Left lung (tissue), 10 donors: ENCODE data around the gene ASB2. TPM values are rescaled to one million over a fixed set of nuclear protein-coding genes. Genes with fewer than 3 reads are reported as not detected.
A peak's percentile ranks its signal among the peaks of the same experiment; 100 is the strongest.

Source experiments
- ATAC-seq: fragments of 200-7000 bp; cut with Tn5 transposase; one replicate; pipeline ENCODE4 v1.9.1; 2020; ENCODE audit warnings: moderate library complexity
- DNase-seq, 4 donors: peaks; one replicate each; pipeline ENCODE4 v3.0.0-alpha.2; 2013 to 2020
- H3K27ac ChIP-seq, 2 donors: fragments of 200-600 bp; sonication (generic) in 1 of 2; one replicate each; pipeline versions ENCODE4 v1.5.0 to v1.8.0; 2020 to 2021
- H3K27me3 ChIP-seq, 2 donors: fragments of 200-600 bp; sonication (generic) in 1 of 2; one replicate each; pipeline versions ENCODE4 v1.5.0 to v1.8.0; 2020 to 2021
- H3K36me3 ChIP-seq, 2 donors: fragments of 200-600 bp; sonication (generic) in 1 of 2; one replicate each; pipeline versions ENCODE4 v1.5.0 to v1.8.0; 2020 to 2021
- H3K4me1 ChIP-seq, 2 donors: fragments of 200-600 bp; one replicate each; pipeline ENCODE4 v1.8.0; 2021
- H3K4me3 ChIP-seq, 2 donors: fragments of 200-600 bp; sonication (generic) in 1 of 2; one replicate each; pipeline versions ENCODE4 v1.5.0 to v1.8.0; 2020 to 2021; ENCODE audit warnings: mild to moderate bottlenecking in 1 of 2
- H3K9me3 ChIP-seq, 2 donors: fragments of 200-600 bp; sonication (generic) in 1 of 2; one replicate each; pipeline versions ENCODE4 v1.5.0 to v1.8.0; 2020 to 2021
- intact Hi-C, 2 donors: fragments of 100-400 bp; cut with DNase I; formaldehyde crosslinking; loops; one replicate each; pipeline versions ENCODE4 v1.11.2 to v1.14.2; 2022
- polyA plus RNA-seq, 6 donors: library from polyadenylated mRNA; unstranded; fragments of 120-200 nt; gene quantifications; one replicate each; pipeline ENCODE4 v1.2.1, GENCODE V29; 2013; ENCODE audit not compliant: insufficient read length in 6 of 6
- total RNA-seq, 2 donors: library from RNA; stranded (reverse); fragmentation: NEBNext Ultra II Directional; extraction: Animal tissue kit (Norgen Biotek cat#: 25700); gene quantifications; one replicate each; pipeline ENCODE4 v1.2.1, GENCODE V29; 2021
- TF ChIP-seq, protein P1 (sequence below), 2 donors: fragments of 200-600 bp; sonication (generic) in 1 of 2; IDR thresholded peaks; one replicate each; pipeline versions ENCODE4 v1.5.0 to v1.8.0; 2021; ENCODE audit warnings: antibody characterized with exemption in 2 of 2
- donor health status: DM: no; HTN: yes; CAD: no.
- donor health status: DM: no; HTN: no; CAD: no.

Gene ASB2
- total and polyA plus RNA-seq, 8 donors, result 0.81 to 3.2 (median 1.6) TPM

DNA sequence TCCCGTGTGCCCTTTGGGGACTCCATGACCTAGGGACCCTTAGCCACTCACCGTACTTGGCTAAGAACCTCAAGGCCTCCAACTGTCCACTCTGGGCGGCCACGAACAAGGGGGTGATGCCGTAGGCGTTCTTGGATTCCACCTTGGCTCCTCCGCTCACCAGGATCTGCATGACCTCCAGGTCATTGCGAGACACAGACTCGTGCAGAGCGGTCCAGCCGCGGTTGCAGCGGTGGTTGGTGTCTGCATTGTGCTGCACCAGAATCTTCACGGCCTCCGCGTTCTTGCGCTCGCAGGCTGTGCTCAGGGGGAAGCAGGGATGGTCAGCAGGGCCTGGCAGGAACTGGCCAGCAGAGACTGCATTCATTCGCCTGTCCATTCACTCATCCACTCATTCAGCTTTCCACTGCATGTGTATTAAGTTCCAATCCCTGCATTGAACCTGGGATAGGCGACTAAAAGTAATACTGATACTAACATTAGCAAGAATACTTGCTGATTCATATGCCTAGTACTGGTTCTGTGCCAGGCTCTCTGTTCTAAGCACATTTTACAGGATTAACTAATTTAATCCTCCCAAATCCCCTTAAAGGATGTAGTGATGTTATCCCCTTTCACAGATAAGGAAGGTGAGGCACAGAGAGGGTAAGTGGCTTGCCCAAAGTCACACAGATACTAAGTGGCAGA is 25.3 kb downstream of the ASB2 start:
- peaks cover 0 to 13% of the 10 kb centered on the region in 2 donors for H3K27me3 ChIP-seq
- H3K4me1 ChIP-seq, result peaks cover 0 to 19% of the 10 kb centered on the region in 2 donors
- DNase-seq (peak in 1 of 4 donors; percentile 67), ATAC-seq (no peak)
- H3K36me3 ChIP-seq, result no peaks in the 10 kb centered on the region
- intact Hi-C loops, result no loop called here
- H3K27ac ChIP-seq, result no peak overlapping the region
- no peak overlapping the region for H3K4me3 ChIP-seq
- TF ChIP-seq, protein P1, sequence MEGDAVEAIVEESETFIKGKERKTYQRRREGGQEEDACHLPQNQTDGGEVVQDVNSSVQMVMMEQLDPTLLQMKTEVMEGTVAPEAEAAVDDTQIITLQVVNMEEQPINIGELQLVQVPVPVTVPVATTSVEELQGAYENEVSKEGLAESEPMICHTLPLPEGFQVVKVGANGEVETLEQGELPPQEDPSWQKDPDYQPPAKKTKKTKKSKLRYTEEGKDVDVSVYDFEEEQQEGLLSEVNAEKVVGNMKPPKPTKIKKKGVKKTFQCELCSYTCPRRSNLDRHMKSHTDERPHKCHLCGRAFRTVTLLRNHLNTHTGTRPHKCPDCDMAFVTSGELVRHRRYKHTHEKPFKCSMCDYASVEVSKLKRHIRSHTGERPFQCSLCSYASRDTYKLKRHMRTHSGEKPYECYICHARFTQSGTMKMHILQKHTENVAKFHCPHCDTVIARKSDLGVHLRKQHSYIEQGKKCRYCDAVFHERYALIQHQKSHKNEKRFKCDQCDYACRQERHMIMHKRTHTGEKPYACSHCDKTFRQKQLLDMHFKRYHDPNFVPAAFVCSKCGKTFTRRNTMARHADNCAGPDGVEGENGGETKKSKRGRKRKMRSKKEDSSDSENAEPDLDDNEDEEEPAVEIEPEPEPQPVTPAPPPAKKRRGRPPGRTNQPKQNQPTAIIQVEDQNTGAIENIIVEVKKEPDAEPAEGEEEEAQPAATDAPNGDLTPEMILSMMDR (IDR thresholded peaks at IDR 0.05), result no peak
- H3K9me3 ChIP-seq, result no peaks in the 10 kb centered on the region

DNA sequence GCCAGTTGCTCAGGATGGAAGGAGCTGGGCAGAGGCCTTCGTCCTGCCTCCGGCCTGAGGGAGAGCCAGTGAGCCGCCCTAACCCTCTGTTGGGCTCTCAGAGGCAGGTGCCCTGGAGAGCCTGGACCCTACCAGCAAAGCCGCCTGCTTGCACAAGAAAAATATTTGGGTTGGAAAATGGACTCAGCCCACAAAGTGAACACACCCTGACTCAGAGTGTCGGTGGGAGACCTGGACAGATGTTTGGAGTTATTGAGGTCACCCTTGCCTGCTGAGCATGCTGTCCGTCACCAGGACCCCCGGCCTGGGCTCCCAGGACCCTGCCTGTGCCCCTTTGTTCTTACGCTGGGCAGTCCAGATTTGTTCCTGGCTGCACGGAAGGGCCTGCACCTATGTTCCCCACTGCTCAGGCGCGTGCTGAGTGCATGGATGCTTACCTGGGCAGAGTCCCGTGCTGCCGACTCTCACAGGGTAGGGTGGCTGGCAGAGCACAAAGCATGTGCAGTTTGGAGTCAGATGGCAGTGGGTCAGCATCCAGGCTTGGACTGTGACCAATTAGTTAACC is 26.8 kb downstream of the ASB2 start:
- H3K36me3 ChIP-seq, result no peaks in the 10 kb centered on the region
- H3K4me3 ChIP-seq, result no peak overlapping the region
- H3K27me3 ChIP-seq, result peaks cover 0 to 13% of the 10 kb centered on the region in 2 donors
- TF ChIP-seq, protein P1 (IDR thresholded peaks at IDR 0.05), result no peak
- peaks cover 0 to 4% of the 10 kb centered on the region in 2 donors for H3K4me1 ChIP-seq
- DNase-seq, result peak in 1 of 4 donors; percentile 57
- intact Hi-C loops, result no loop called here
- H3K9me3 ChIP-seq, result no peaks in the 10 kb centered on the region
- H3K27ac ChIP-seq, result no peak overlapping the region
- no peak for ATAC-seq

- no peak overlapping the region for H3K27ac ChIP-seq
- peaks cover 0 to 8% of the 10 kb centered on the region in 2 donors for H3K27me3 ChIP-seq
- ATAC-seq, result no peak
- H3K36me3 ChIP-seq, result no peaks in the 10 kb centered on the region
- intact Hi-C loops, result no loop called here
- H3K4me1 ChIP-seq, result no peaks in the 10 kb centered on the region
- TF ChIP-seq, protein P1 (IDR thresholded peaks at IDR 0.05), result no peak
- peak in 1 of 4 donors; percentile 59 for DNase-seq
- no peaks in the 10 kb centered on the region for H3K9me3 ChIP-seq
- no peak overlapping the region for H3K4me3 ChIP-seq
Observed at GRCh38 chr14:93947282-93947681, 29.1 kb downstream of the ASB2 start.

DNA sequence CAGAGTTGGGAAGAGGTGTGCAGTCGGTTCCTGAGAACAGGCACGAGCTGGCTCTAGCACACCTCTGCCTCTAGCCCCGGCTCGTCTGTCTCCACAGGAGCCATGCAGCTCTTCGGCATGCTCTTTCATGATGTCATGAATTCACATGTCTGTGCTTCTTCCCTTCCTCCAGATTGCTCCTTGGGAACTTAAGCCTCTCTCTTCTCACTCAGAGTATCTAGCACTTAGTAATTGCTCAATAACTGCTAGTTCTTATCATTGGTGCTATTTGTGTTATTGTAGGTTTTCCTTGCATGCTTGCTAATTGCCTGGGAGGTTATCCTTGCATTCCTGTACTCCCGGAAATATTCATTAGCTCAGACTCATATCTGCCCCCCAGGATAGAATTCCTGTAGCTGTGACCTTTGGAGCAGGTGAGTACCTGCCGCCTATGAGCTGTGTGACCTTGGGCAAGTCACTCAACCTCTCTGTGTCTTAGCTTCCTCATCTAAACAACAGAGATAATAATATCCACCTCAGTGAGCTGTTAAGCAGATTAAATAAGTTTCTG is 29.8 kb downstream of the ASB2 start:
- no peaks in the 10 kb centered on the region for H3K36me3 ChIP-seq
- intact Hi-C loops, result no loop called here
- H3K27ac ChIP-seq, result no peak overlapping the region
- DNase-seq (no peak), ATAC-seq (no peak)
- H3K4me1 ChIP-seq, result no peaks in the 10 kb centered on the region
- no peaks in the 10 kb centered on the region for H3K9me3 ChIP-seq
- peaks cover 0 to 6% of the 10 kb centered on the region in 2 donors for H3K27me3 ChIP-seq
- TF ChIP-seq, protein P1 (IDR thresholded peaks at IDR 0.05), result no peak
- H3K4me3 ChIP-seq, result no peak overlapping the region

DNA sequence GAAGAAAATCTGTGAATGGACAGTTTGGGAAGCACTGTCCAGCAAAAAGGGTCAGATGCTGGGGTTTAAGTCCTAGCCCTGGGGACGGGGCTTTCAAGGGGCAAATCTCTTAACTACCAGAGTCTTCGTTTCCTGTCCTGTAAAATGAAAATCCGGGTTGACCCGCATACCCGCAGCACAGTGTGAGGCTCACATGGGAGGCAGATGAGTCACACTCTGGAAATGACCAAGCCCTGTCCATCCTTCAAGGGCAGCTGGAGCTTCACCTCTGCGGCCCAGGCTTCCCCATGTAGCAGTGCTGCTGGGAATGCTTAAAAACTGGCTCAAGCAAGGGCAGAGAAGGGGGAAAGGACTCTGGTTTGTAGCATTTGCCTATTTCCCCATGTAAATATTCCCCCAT is 30.3 kb downstream of the ASB2 start:
- ATAC-seq (no peak), DNase-seq (peak in 1 of 4 donors; percentile 20)
- no peaks in the 10 kb centered on the region for H3K9me3 ChIP-seq
- H3K4me1 ChIP-seq, result no peaks in the 10 kb centered on the region
- no peak overlapping the region for H3K27ac ChIP-seq
- H3K27me3 ChIP-seq, result peaks cover 0 to 6% of the 10 kb centered on the region in 2 donors
- H3K4me3 ChIP-seq, result no peak overlapping the region
- TF ChIP-seq, protein P1 (IDR thresholded peaks at IDR 0.05), result no peak
- intact Hi-C loops, result no loop called here
- no peaks in the 10 kb centered on the region for H3K36me3 ChIP-seq
